ENCODE results near the gene ZNF319. TPM values are rescaled to one million over a fixed set of nuclear protein-coding genes. Genes with fewer than 3 reads are reported as not detected.
A peak's percentile ranks its signal among the peaks of the same experiment; 100 is the strongest.
"Not testable (repeated sequence)": the region's sequence is repeated elsewhere in the genome, so short reads cannot be mapped to it uniquely, and the experiment has no call there.

The ZNF319 gene
- total RNA-seq, 1 experiment from 2014 or later = 4.3 TPM

GRCh38 chr16:57993897-57994296, 6.6 kb downstream of the ZNF319 start:
- peaks cover 46% of the 10 kb centered on the region for H3K36me3 ChIP-seq
- no peaks in the 10 kb centered on the region for H3K9me3 ChIP-seq (replicated peaks)
- H3K27ac ChIP-seq = no peak overlapping the region
- DNase-seq (ENCODE audit: low read depth in 1 of 2, low spot score in 2 of 2) = no peak
- no peaks in the 10 kb centered on the region for H3K27me3 ChIP-seq (replicated peaks)
- H3K4me1 ChIP-seq (replicated peaks) = peaks cover 31% of the 10 kb centered on the region
- H3K4me3 ChIP-seq = no peak overlapping the region

- Histone ChIP-seq H3K27me3 (replicated peaks) (no peaks in the 10 kb centered on the region), H3K4me3 (no peak overlapping the region), H3K9me3 (replicated peaks) (no peaks in the 10 kb centered on the region), H3K4me1 (replicated peaks) (peaks cover 28% of the 10 kb centered on the region), H3K36me3 (peaks cover 46% of the 10 kb centered on the region), H3K27ac (no peak overlapping the region)
- peak; percentile 73 for DNase-seq (ENCODE audit: low read depth in 1 of 2, low spot score in 2 of 2)
Measured at GRCh38 chr16:57993438-57993837, 7.0 kb downstream of the ZNF319 start.

GRCh38 chr16:57992084-57992483, 8.4 kb downstream of the ZNF319 start:
- H3K4me3 ChIP-seq = no peak overlapping the region
- no peaks in the 10 kb centered on the region for H3K27me3 ChIP-seq (replicated peaks)
- no peak for DNase-seq (ENCODE audit: low read depth in 1 of 2, low spot score in 2 of 2)
- H3K36me3 ChIP-seq = peaks cover 35% of the 10 kb centered on the region
- no peaks in the 10 kb centered on the region for H3K9me3 ChIP-seq (replicated peaks)
- peaks cover 28% of the 10 kb centered on the region for H3K4me1 ChIP-seq (replicated peaks)
- no peak overlapping the region for H3K27ac ChIP-seq

GRCh38 chr16:57991551-57992059, 8.9 kb downstream of the ZNF319 start:
- peaks cover 28% of the 10 kb centered on the region for H3K4me1 ChIP-seq (replicated peaks)
- H3K9me3 ChIP-seq (replicated peaks) = no peaks in the 10 kb centered on the region
- DNase-seq (ENCODE audit: low read depth in 1 of 2, low spot score in 2 of 2) = no peak
- H3K4me3 ChIP-seq = no peak overlapping the region
- H3K27ac ChIP-seq = no peak overlapping the region
- H3K27me3 ChIP-seq (replicated peaks) = no peaks in the 10 kb centered on the region
- H3K36me3 ChIP-seq = peaks cover 31% of the 10 kb centered on the region

GRCh38 chr16:57988929-57989328, 11.5 kb downstream of the ZNF319 start:
- peaks cover 4% of the 10 kb centered on the region for H3K36me3 ChIP-seq
- H3K4me3 ChIP-seq = no peak overlapping the region
- no peak for DNase-seq (ENCODE audit: low read depth in 1 of 2, low spot score in 2 of 2)
- H3K27ac ChIP-seq = no peak overlapping the region
- H3K9me3 ChIP-seq (replicated peaks) = no peaks in the 10 kb centered on the region
- no peaks in the 10 kb centered on the region for H3K27me3 ChIP-seq (replicated peaks)
- peaks cover 15% of the 10 kb centered on the region for H3K4me1 ChIP-seq (replicated peaks)

- no peaks in the 10 kb centered on the region for H3K27me3 ChIP-seq (replicated peaks)
- no peaks in the 10 kb centered on the region for H3K36me3 ChIP-seq
- H3K4me1 ChIP-seq (replicated peaks) = peaks cover 3% of the 10 kb centered on the region; the same call in 1 of the 2 replicates
- no peaks in the 10 kb centered on the region for H3K9me3 ChIP-seq (replicated peaks)
- no peak overlapping the region for H3K4me3 ChIP-seq
- no peak overlapping the region for H3K27ac ChIP-seq
- DNase-seq (ENCODE audit: low read depth in 1 of 2, low spot score in 2 of 2) = no peak
Measured at GRCh38 chr16:57987441-57988177, 12.9 kb downstream of the ZNF319 start.

- Histone ChIP-seq H3K27me3 (replicated peaks) (no peaks in the 10 kb centered on the region), H3K4me1 (replicated peaks) (no peaks in the 10 kb centered on the region), H3K9me3 (replicated peaks) (no peaks in the 10 kb centered on the region), H3K36me3 (no peaks in the 10 kb centered on the region), H3K27ac (no peak overlapping the region), H3K4me3 (no peak overlapping the region)
- no peak for DNase-seq (ENCODE audit: low read depth in 1 of 2, low spot score in 2 of 2)
Measured at GRCh38 chr16:57986196-57986595, 14.3 kb downstream of the ZNF319 start.

- Histone ChIP-seq H3K36me3 (no peaks in the 10 kb centered on the region), H3K27ac (no peak overlapping the region), H3K4me3 (no peak overlapping the region), H3K9me3 (replicated peaks) (no peaks in the 10 kb centered on the region), H3K4me1 (replicated peaks) (no peaks in the 10 kb centered on the region), H3K27me3 (replicated peaks) (no peaks in the 10 kb centered on the region)
- no peak for DNase-seq (ENCODE audit: low read depth in 1 of 2, low spot score in 2 of 2)
Measured at GRCh38 chr16:57985204-57986181, 15.0 kb downstream of the ZNF319 start.

GRCh38 chr16:57984443-57985203, 15.8 kb downstream of the ZNF319 start:
- Histone ChIP-seq H3K36me3 (no peaks in the 10 kb centered on the region), H3K4me3 (no peak overlapping the region), H3K27me3 (replicated peaks) (no peaks in the 10 kb centered on the region), H3K27ac (no peak overlapping the region), H3K4me1 (replicated peaks) (no peaks in the 10 kb centered on the region), H3K9me3 (replicated peaks) (no peaks in the 10 kb centered on the region)
- DNase-seq (ENCODE audit: low read depth in 1 of 2, low spot score in 2 of 2) = no peak

GRCh38 chr16:57982385-57982784, 18.1 kb downstream of the ZNF319 start:
- Histone ChIP-seq H3K4me3 (no peak overlapping the region), H3K9me3 (replicated peaks) (no peaks in the 10 kb centered on the region), H3K27ac (no peak overlapping the region), H3K36me3 (no peaks in the 10 kb centered on the region), H3K27me3 (replicated peaks) (no peaks in the 10 kb centered on the region), H3K4me1 (replicated peaks) (no peaks in the 10 kb centered on the region)
- no peak for DNase-seq (ENCODE audit: low read depth in 1 of 2, low spot score in 2 of 2)

GRCh38 chr16:57981636-57982035, 18.8 kb downstream of the ZNF319 start:
- no peak for DNase-seq (ENCODE audit: low read depth in 1 of 2, low spot score in 2 of 2)
- H3K27me3 ChIP-seq (replicated peaks) = no peaks in the 10 kb centered on the region
- no peak overlapping the region for H3K4me3 ChIP-seq
- H3K4me1 ChIP-seq (replicated peaks) = no peaks in the 10 kb centered on the region
- no peaks in the 10 kb centered on the region for H3K36me3 ChIP-seq
- H3K27ac ChIP-seq = no peak overlapping the region
- H3K9me3 ChIP-seq (replicated peaks) = no peaks in the 10 kb centered on the region

- no peaks in the 10 kb centered on the region for H3K36me3 ChIP-seq
- DNase-seq (ENCODE audit: low read depth in 1 of 2, low spot score in 2 of 2) = no peak
- no peaks in the 10 kb centered on the region for H3K27me3 ChIP-seq (replicated peaks)
- H3K4me1 ChIP-seq (replicated peaks) = no peaks in the 10 kb centered on the region
- H3K27ac ChIP-seq = no peak overlapping the region
- H3K4me3 ChIP-seq = no peak overlapping the region
- H3K9me3 ChIP-seq (replicated peaks) = no peaks in the 10 kb centered on the region
Measured at GRCh38 chr16:57979006-57979585, 21.4 kb downstream of the ZNF319 start.

- not testable (repeated sequence) for H3K4me3 ChIP-seq; DNase-seq (ENCODE audit: low read depth in 1 of 2, low spot score in 2 of 2); H3K9me3 ChIP-seq (replicated peaks)
Measured at GRCh38 chr16:57978070-57978465, 22.4 kb downstream of the ZNF319 start.

More at GRCh38 chr16:57978070-57978465, 22.4 kb downstream of the ZNF319 start:
- not testable (repeated sequence) for H3K27me3 ChIP-seq (replicated peaks); H3K27ac ChIP-seq; H3K4me1 ChIP-seq (replicated peaks); H3K36me3 ChIP-seq
